Testis (tissue), 2 donors: Measurements from ENCODE around the gene FAM53A.

Source experiments
- POLR2A ChIP-seq: fragments of 450-650 bp; IDR thresholded peaks from one replicate; pipeline ENCODE4 v1.6.1; 2017; ENCODE audit warnings: antibody characterized with exemption, mild to moderate bottlenecking, moderate library complexity
- TF ChIP-seq, protein P1 (sequence below), 3 experiments: fragments of 450-650 bp in 2 of 3; fragments of 200-600 bp in 1 of 3; sonication (generic) in 1 of 3; IDR thresholded peaks; one replicate each; pipeline ENCODE4 v1.5.1; 2016 to 2019; ENCODE audit warnings: antibody characterized with exemption in 3 of 3, mild to moderate bottlenecking in 2 of 3, moderate library complexity in 1 of 3

DNA sequence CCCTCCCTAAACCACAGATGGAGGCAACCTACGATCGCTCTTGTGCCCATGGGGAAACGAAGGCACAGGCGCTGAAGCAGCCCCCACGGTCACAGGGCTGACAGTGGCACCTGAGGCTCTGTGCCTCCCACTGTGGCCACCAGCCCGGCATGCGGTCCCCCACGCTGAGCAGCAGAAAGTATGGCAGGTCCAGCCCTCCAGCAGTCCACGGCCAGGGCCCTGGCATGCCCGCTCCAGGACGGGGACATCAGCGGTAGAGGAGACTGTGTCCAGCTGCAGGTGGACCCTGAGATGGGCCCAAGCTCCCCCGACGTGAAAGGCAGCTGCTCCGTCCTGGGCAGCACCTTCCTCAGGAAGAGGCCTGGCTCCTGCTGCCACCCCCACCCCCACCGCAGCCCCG is 61.2 kb downstream of the FAM53A start:
- no peak for TF ChIP-seq POLR2A
- TF ChIP-seq, protein P1, sequence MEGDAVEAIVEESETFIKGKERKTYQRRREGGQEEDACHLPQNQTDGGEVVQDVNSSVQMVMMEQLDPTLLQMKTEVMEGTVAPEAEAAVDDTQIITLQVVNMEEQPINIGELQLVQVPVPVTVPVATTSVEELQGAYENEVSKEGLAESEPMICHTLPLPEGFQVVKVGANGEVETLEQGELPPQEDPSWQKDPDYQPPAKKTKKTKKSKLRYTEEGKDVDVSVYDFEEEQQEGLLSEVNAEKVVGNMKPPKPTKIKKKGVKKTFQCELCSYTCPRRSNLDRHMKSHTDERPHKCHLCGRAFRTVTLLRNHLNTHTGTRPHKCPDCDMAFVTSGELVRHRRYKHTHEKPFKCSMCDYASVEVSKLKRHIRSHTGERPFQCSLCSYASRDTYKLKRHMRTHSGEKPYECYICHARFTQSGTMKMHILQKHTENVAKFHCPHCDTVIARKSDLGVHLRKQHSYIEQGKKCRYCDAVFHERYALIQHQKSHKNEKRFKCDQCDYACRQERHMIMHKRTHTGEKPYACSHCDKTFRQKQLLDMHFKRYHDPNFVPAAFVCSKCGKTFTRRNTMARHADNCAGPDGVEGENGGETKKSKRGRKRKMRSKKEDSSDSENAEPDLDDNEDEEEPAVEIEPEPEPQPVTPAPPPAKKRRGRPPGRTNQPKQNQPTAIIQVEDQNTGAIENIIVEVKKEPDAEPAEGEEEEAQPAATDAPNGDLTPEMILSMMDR (IDR thresholded peaks at IDR 0.05): no peak
